Gastroesophageal sphincter (tissue), 4 donors: Measurements from ENCODE around the gene SEMA4D. TPM values are rescaled to one million over a fixed set of nuclear protein-coding genes. Genes with fewer than 3 reads are reported as not detected.

Source experiments
- ATAC-seq: fragments of 150-250 bp; one replicate; pipeline ENCODE4 v1.9.1; 2016; ENCODE audit warnings: mild to moderate bottlenecking, moderate library complexity
- H3K27ac ChIP-seq, 4 donors: fragments of 200-600 bp; sonication (generic) in 3 of 4; 1 replicate in 3 of 4; 2 replicates in 1 of 4; pipeline ENCODE4 v1.5.1; 2016 to 2019
- H3K27me3 ChIP-seq: fragments of 200-600 bp; sonication (generic); one replicate; pipeline ENCODE4 v1.5.1; 2019
- H3K36me3 ChIP-seq, 2 donors: fragments of 200-600 bp; sonication (generic); one replicate each; pipeline ENCODE4 v1.5.1; 2019; ENCODE audit warnings: control low read depth in 1 of 2
- H3K4me1 ChIP-seq, 3 donors: fragments of 200-600 bp; sonication (generic); 1 replicate in 2 of 3; 2 replicates in 1 of 3; pipeline ENCODE4 v1.5.1; 2016 to 2019; ENCODE audit warnings: control low read depth in 2 of 3
- H3K4me3 ChIP-seq, 2 donors: fragments of 200-600 bp; sonication (generic); one replicate each; pipeline ENCODE4 v1.5.1; 2019; ENCODE audit warnings: mild to moderate bottlenecking in 1 of 2, moderate library complexity in 1 of 2
- H3K9me3 ChIP-seq, 3 donors: fragments of 200-600 bp; sonication (generic); one replicate each; pipeline ENCODE4 v1.5.1; 2017 to 2019; ENCODE audit warnings: control low read depth in 2 of 3
- EP300 ChIP-seq: sonication (generic); formaldehyde crosslinking; IDR thresholded peaks from one replicate; pipeline ENCODE4 v1.6.1; 2017; ENCODE audit warnings: antibody characterized with exemption, mild to moderate bottlenecking
- POLR2A ChIP-seq, 2 donors: fragments of 450-650 bp; IDR thresholded peaks; one replicate each; pipeline ENCODE4 v1.6.1; 2017; ENCODE audit warnings: antibody characterized with exemption in 2 of 2, mild to moderate bottlenecking in 2 of 2, moderate library complexity in 1 of 2
- POLR2AphosphoS5 ChIP-seq: sonication (generic); formaldehyde crosslinking; IDR thresholded peaks from one replicate; pipeline ENCODE4 v1.6.1; 2017; ENCODE audit warnings: antibody characterized with exemption
- WGBS, 2 donors: methylation state at CpG; one replicate each; pipeline ENCODE4 v1.1.5; 2018; ENCODE audit warnings: low coverage in 1 of 2; 5-methylcytosine and 5-hydroxymethylcytosine counted together
- total RNA-seq, 4 donors: library from RNA; depleted of rRNA; stranded (reverse); fragments of >200 nt; gene quantifications; one replicate each; pipeline ENCODE4 v1.1.0, GENCODE V29; 2016
- TF ChIP-seq, protein P1 (sequence below), 4 experiments: fragments of 200-600 bp in 2 of 4; fragments of 450-650 bp in 2 of 4; sonication (generic) in 1 of 4; IDR thresholded peaks; one replicate each; pipeline ENCODE4 v1.5.1; 2017 to 2019; ENCODE audit warnings: antibody characterized with exemption in 4 of 4, mild to moderate bottlenecking in 2 of 4, moderate library complexity in 2 of 4

SEMA4D gene
- total RNA-seq, 4 donors from 2014 or later = 4.4 to 12.0 (median 6.5) TPM

DNA sequence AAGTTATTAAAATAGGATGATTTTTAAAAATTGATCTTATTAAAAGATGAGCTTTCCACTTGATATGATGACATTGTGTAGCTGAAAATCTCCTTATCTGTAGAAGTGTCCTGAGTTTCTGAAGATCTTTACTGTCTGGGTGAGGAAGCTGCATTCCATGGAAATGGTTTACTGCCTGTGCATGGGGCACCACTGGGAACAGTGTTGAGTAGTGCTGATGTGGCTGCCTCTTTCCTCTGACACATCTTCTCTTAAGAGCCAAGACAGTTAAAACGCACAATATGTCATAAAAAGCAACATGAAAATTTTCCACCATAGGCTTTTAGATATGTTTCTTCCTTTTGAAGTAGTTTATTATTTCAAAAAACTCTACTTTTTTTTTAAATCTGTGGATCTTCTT lies 155.0 kb downstream of the SEMA4D start:
- H3K4me3 ChIP-seq = no peak overlapping the region
- H3K27me3 ChIP-seq = no peaks in the 10 kb centered on the region
- ATAC-seq = no peak
- no peak overlapping the region for H3K27ac ChIP-seq
- no peaks in the 10 kb centered on the region for H3K4me1 ChIP-seq
- WGBS, 2 donors = 95 to 100% methylated on average over 1 of the region's 1 CpG
- peaks cover 12 to 100% of the 10 kb centered on the region in 2 donors for H3K36me3 ChIP-seq
- H3K9me3 ChIP-seq = no peaks in the 10 kb centered on the region
- TF ChIP-seq EP300 (no peak), POLR2A (IDR thresholded peaks at IDR 0.05) (no peak), POLR2AphosphoS5 (no peak)
- TF ChIP-seq, protein P1, sequence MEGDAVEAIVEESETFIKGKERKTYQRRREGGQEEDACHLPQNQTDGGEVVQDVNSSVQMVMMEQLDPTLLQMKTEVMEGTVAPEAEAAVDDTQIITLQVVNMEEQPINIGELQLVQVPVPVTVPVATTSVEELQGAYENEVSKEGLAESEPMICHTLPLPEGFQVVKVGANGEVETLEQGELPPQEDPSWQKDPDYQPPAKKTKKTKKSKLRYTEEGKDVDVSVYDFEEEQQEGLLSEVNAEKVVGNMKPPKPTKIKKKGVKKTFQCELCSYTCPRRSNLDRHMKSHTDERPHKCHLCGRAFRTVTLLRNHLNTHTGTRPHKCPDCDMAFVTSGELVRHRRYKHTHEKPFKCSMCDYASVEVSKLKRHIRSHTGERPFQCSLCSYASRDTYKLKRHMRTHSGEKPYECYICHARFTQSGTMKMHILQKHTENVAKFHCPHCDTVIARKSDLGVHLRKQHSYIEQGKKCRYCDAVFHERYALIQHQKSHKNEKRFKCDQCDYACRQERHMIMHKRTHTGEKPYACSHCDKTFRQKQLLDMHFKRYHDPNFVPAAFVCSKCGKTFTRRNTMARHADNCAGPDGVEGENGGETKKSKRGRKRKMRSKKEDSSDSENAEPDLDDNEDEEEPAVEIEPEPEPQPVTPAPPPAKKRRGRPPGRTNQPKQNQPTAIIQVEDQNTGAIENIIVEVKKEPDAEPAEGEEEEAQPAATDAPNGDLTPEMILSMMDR (IDR thresholded peaks at IDR 0.05) = no peak

DNA sequence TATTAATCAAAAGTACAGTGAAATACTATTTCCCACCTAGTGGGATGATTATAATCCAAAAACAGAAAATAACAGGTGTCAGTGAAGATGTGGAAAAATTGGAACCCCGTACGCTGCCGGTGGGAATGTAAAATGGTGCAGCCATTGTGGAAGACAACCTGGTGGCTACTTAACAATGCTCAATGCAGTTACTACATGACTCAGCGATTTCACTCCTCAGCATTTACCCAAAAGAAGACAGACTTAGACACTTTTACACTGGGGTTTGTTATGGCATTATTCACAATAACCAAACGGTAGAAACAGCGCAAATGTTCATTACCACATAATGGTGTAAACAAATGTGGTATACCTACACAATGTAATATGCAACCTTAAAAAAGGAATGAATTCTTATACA lies 155.7 kb downstream of the SEMA4D start:
- no peak overlapping the region for H3K27ac ChIP-seq
- ATAC-seq = no peak
- no peaks in the 10 kb centered on the region for H3K9me3 ChIP-seq
- H3K27me3 ChIP-seq = no peaks in the 10 kb centered on the region
- TF ChIP-seq EP300 = no peak
- TF ChIP-seq POLR2A (IDR thresholded peaks at IDR 0.05) = no peak
- TF ChIP-seq, protein P1 (IDR thresholded peaks at IDR 0.05) = no peak
- no peak for TF ChIP-seq POLR2AphosphoS5
- H3K36me3 ChIP-seq = peaks cover 12 to 100% of the 10 kb centered on the region in 2 donors
- no peaks in the 10 kb centered on the region for H3K4me1 ChIP-seq
- H3K4me3 ChIP-seq = no peak overlapping the region
- 93 to 95% methylated on average over 6 of the region's 6 CpGs for WGBS, 2 donors

DNA sequence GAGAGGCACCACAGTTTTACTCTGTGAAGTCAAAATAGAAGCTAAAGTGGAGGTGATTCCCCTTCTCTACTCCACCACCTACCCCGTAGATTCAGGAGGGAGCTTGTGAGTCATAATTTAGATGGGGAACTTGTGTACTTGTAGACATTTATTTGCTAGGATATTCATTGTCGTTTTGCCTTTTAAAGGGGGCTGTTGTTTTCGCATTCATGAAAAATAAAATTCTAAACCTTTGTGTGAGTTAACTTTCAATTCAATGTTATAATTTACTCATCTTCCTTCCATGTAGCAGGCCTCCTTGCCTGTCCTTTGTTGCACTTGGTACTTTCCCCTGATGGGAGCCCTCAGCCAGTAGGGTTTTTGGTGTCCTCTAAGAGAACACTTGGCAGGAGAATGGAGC lies 157.6 kb downstream of the SEMA4D start:
- WGBS, 2 donors = 88 to 97% methylated on average over 3 of the region's 3 CpGs
- no peaks in the 10 kb centered on the region for H3K9me3 ChIP-seq
- no peak overlapping the region for H3K27ac ChIP-seq

DNA sequence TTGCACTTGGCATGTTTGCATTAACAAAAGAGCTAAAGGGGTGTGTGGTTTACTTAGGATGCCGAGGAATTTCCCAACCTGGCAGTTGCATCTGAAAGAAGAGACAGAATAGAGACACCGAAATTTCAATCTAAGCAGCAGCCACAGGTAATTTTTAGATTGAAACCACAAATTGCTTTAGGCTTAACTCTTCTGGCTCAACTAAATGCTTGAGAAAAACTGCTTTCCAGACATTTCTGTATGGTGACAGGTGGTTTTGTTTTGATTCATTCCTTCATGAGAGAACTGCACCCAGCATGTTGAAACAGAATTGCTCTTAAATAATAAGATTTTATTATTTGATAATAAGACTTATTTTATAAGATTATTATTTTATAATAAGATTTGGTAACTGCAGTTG lies 158.1 kb downstream of the SEMA4D start:
- Histone ChIP-seq H3K27ac (no peak overlapping the region), H3K9me3 (no peaks in the 10 kb centered on the region), H3K36me3 (peaks cover 13 to 100% of the 10 kb centered on the region in 2 donors), H3K4me1 (no peaks in the 10 kb centered on the region), H3K4me3 (no peak overlapping the region), H3K27me3 (no peaks in the 10 kb centered on the region)
- TF ChIP-seq, protein P1 (IDR thresholded peaks at IDR 0.05) = no peak
- TF ChIP-seq EP300 = no peak
- TF ChIP-seq POLR2AphosphoS5 = no peak
- TF ChIP-seq POLR2A (IDR thresholded peaks at IDR 0.05) = no peak
- no peak for ATAC-seq
- WGBS, 2 donors = 89 to 97% methylated on average over 2 of the region's 2 CpGs

More for the DNA sequence above, 157.6 kb downstream of the SEMA4D start:
- H3K27me3 ChIP-seq = no peaks in the 10 kb centered on the region
- H3K4me3 ChIP-seq = no peak overlapping the region
- TF ChIP-seq EP300 (no peak), POLR2A (IDR thresholded peaks at IDR 0.05) (no peak), POLR2AphosphoS5 (no peak)
- TF ChIP-seq, protein P1 (IDR thresholded peaks at IDR 0.05) = no peak
- H3K4me1 ChIP-seq = no peaks in the 10 kb centered on the region
- no peak for ATAC-seq
- H3K36me3 ChIP-seq = peaks cover 12 to 100% of the 10 kb centered on the region in 2 donors

DNA sequence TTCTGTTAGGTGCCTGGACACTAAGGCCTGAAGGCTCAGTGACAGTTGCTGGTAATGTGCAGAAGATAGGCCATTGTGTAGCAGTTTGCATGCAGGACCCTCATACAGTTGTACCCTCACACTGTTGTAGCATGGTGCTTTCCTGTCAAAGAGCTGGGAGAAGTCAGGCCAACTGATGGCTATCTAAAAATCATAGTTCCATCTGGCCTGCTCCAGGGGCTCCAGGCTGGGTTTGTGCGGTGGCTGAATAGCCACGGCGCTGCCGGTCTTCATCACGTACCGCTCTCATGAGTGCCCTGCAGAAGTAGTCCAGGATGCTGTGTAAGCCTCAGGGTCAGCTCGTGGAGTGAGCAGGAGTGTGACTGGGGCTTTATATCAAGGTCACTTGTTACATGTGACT lies 167.4 kb downstream of the SEMA4D start:
- no peak overlapping the region for H3K4me3 ChIP-seq
- no peaks in the 10 kb centered on the region for H3K9me3 ChIP-seq
- H3K27me3 ChIP-seq = no peaks in the 10 kb centered on the region
- no peak for ATAC-seq
- H3K27ac ChIP-seq = no peak overlapping the region
- TF ChIP-seq EP300 (no peak), POLR2AphosphoS5 (no peak), POLR2A (IDR thresholded peaks at IDR 0.05) (no peak)
- TF ChIP-seq, protein P1 (IDR thresholded peaks at IDR 0.05) = no peak
- H3K36me3 ChIP-seq = peaks cover 11 to 100% of the 10 kb centered on the region in 2 donors
- H3K4me1 ChIP-seq = peaks cover 0 to 5% (median 0%) of the 10 kb centered on the region in 3 donors
- WGBS, 2 donors = 83% methylated on average over 2 of the region's 7 CpGs; no CpG with 5 or more reads in 1 of the 2 donors
